ENCODE results near the gene PDGFRB.

Gene PDGFRB

GRCh38 chr5:150176745-150177477, 21.3 kb upstream of the PDGFRB start:
- Histone ChIP-seq H3K9me2 (replicated peaks; ENCODE audit: insufficient read depth, low read length) (no peaks in the 10 kb centered on the region), H3K4me2 (ENCODE audit: low read depth, low read length, poor library complexity, severe bottlenecking) (no peak overlapping the region), H3K36me3 (ENCODE audit: low read length) (no peaks in the 10 kb centered on the region), H3K27ac (ENCODE audit: low read depth, low read length) (no peak overlapping the region), H3F3A (ENCODE audit: insufficient read depth) (no peaks in the 10 kb centered on the region), H4K20me1 (ENCODE audit: low read depth, low read length) (no peaks in the 10 kb centered on the region), H3K4me3 (ENCODE audit: insufficient read depth, low read length, poor library complexity, severe bottlenecking) (no peak overlapping the region), H2AFZ (ENCODE audit: low read depth, low read length, severe bottlenecking) (no peak overlapping the region), H3K79me2 (ENCODE audit: insufficient read depth, low read length) (no peaks in the 10 kb centered on the region), H3K27me3 (ENCODE audit: low read length) (no peaks in the 10 kb centered on the region), H3K9ac (ENCODE audit: low read length) (no peak overlapping the region), H3K9me3 (ENCODE audit: insufficient read depth, low read length) (no peaks in the 10 kb centered on the region)
- TF ChIP-seq CTCF (IDR thresholded peaks at IDR 0.05; ENCODE audit: insufficient read depth, low read length, poor library complexity, severe bottlenecking), result no peak
- no peak for TF ChIP-seq EZH2phosphoT487 (conservative IDR thresholded peaks at IDR 0.05; ENCODE audit: low read length)

GRCh38 chr5:150175536-150175935, 19.9 kb upstream of the PDGFRB start:
- Histone ChIP-seq H3F3A (ENCODE audit: insufficient read depth) (no peaks in the 10 kb centered on the region), H3K4me2 (ENCODE audit: low read depth, low read length, poor library complexity, severe bottlenecking) (no peak overlapping the region), H4K20me1 (ENCODE audit: low read depth, low read length) (no peaks in the 10 kb centered on the region), H3K9me3 (ENCODE audit: insufficient read depth, low read length) (no peaks in the 10 kb centered on the region), H3K9me2 (replicated peaks; ENCODE audit: insufficient read depth, low read length) (no peaks in the 10 kb centered on the region), H3K27ac (ENCODE audit: low read depth, low read length) (no peak overlapping the region), H3K36me3 (ENCODE audit: low read length) (no peaks in the 10 kb centered on the region), H3K27me3 (ENCODE audit: low read length) (no peaks in the 10 kb centered on the region), H3K9ac (ENCODE audit: low read length) (no peak overlapping the region), H3K79me2 (ENCODE audit: insufficient read depth, low read length) (no peaks in the 10 kb centered on the region), H2AFZ (ENCODE audit: low read depth, low read length, severe bottlenecking) (no peak overlapping the region), H3K4me3 (ENCODE audit: insufficient read depth, low read length, poor library complexity, severe bottlenecking) (no peak overlapping the region)
- TF ChIP-seq EZH2phosphoT487 (conservative IDR thresholded peaks at IDR 0.05; ENCODE audit: low read length) (no peak), CTCF (IDR thresholded peaks at IDR 0.05; ENCODE audit: insufficient read depth, low read length, poor library complexity, severe bottlenecking) (no peak)

- Histone ChIP-seq H2AFZ (ENCODE audit: low read depth, low read length, severe bottlenecking) (no peak overlapping the region), H4K20me1 (ENCODE audit: low read depth, low read length) (no peaks in the 10 kb centered on the region), H3K27me3 (ENCODE audit: low read length) (no peaks in the 10 kb centered on the region), H3K27ac (ENCODE audit: low read depth, low read length) (no peak overlapping the region), H3F3A (ENCODE audit: insufficient read depth) (no peaks in the 10 kb centered on the region), H3K4me3 (ENCODE audit: insufficient read depth, low read length, poor library complexity, severe bottlenecking) (no peak overlapping the region), H3K36me3 (ENCODE audit: low read length) (no peaks in the 10 kb centered on the region), H3K9ac (ENCODE audit: low read length) (no peak overlapping the region), H3K9me3 (ENCODE audit: insufficient read depth, low read length) (no peaks in the 10 kb centered on the region), H3K9me2 (replicated peaks; ENCODE audit: insufficient read depth, low read length) (no peaks in the 10 kb centered on the region), H3K4me2 (ENCODE audit: low read depth, low read length, poor library complexity, severe bottlenecking) (no peak overlapping the region), H3K79me2 (ENCODE audit: insufficient read depth, low read length) (no peaks in the 10 kb centered on the region)
- no peak for TF ChIP-seq EZH2phosphoT487 (conservative IDR thresholded peaks at IDR 0.05; ENCODE audit: low read length)
- no peak for TF ChIP-seq CTCF (IDR thresholded peaks at IDR 0.05; ENCODE audit: insufficient read depth, low read length, poor library complexity, severe bottlenecking)
Observed at GRCh38 chr5:150175076-150175475, 19.4 kb upstream of the PDGFRB start.

Data from SU-DHL-6 (cell line).